Peyer's patch (tissue), 4 donors: ENCODE results near the gene RPAIN. TPM values are rescaled to one million over a fixed set of nuclear protein-coding genes. Genes with fewer than 3 reads are reported as not detected.
A peak's percentile ranks its signal among the peaks of the same experiment; 100 is the strongest.

Source experiments
- DNase-seq, 3 donors: peaks; one replicate each; pipeline ENCODE4 v3.0.0-alpha.2; 2017 to 2019
- H3K27ac ChIP-seq, 4 donors: fragments of 200-600 bp; sonication (generic); one replicate each; pipeline ENCODE4 v1.5.1; 2016 to 2019
- H3K27me3 ChIP-seq, 2 donors: fragments of 200-600 bp; sonication (generic); one replicate each; pipeline ENCODE4 v1.5.1; 2019
- H3K36me3 ChIP-seq, 3 donors: fragments of 200-600 bp; sonication (generic); one replicate each; pipeline ENCODE4 v1.5.1; 2016 to 2019
- H3K4me1 ChIP-seq, 4 donors: fragments of 200-600 bp; sonication (generic); one replicate each; pipeline ENCODE4 v1.5.1; 2016 to 2019
- H3K4me3 ChIP-seq, 4 donors: fragments of 200-600 bp; sonication (generic); 1 replicate in 3 of 4; 2 replicates in 1 of 4; pipeline ENCODE4 v1.5.1; 2016 to 2019; ENCODE audit warnings: mild to moderate bottlenecking in 1 of 4
- H3K9me3 ChIP-seq, 4 donors: fragments of 200-600 bp; sonication (generic); one replicate each; pipeline ENCODE4 v1.5.1; 2016 to 2019; ENCODE audit warnings: mild to moderate bottlenecking in 1 of 4
- CTCF ChIP-seq, 6 experiments: fragments of 450-650 bp in 4 of 6; fragments of 200-600 bp in 2 of 6; sonication (generic) in 1 of 6; IDR thresholded peaks; one replicate each; pipeline ENCODE4 v1.5.1; 2017 to 2019; ENCODE audit warnings: antibody characterized with exemption in 6 of 6, mild to moderate bottlenecking in 3 of 6, moderate library complexity in 1 of 6
- POLR2A ChIP-seq, 2 donors: fragments of 450-650 bp; IDR thresholded peaks; one replicate each; pipeline ENCODE4 v1.5.1; 2017; ENCODE audit warnings: antibody characterized with exemption in 2 of 2, mild to moderate bottlenecking in 2 of 2, moderate library complexity in 2 of 2
- total RNA-seq, 4 donors: library from RNA; depleted of rRNA; stranded (reverse); fragments of >200 nt; gene quantifications; one replicate each; pipeline ENCODE4 v1.1.0, GENCODE V29; 2016

RPAIN gene
- total RNA-seq, 4 donors from 2014 or later: 27.8 to 96.6 (median 49.6) TPM

GRCh38 chr17:5405400-5405799 lies 14.6 kb upstream of the RPAIN start:
- Histone ChIP-seq H3K4me1 (no peaks in the 10 kb centered on the region), H3K4me3 (no peak overlapping the region), H3K27me3 (no peaks in the 10 kb centered on the region), H3K27ac (no peak overlapping the region), H3K9me3 (no peaks in the 10 kb centered on the region), H3K36me3 (peaks cover 0 to 97% (median 6%) of the 10 kb centered on the region in 3 donors)
- no peak for TF ChIP-seq CTCF (IDR thresholded peaks at IDR 0.05)
- TF ChIP-seq POLR2A (IDR thresholded peaks at IDR 0.05): no peak
- DNase-seq: no peak

- H3K4me3 ChIP-seq: no peak overlapping the region
- H3K9me3 ChIP-seq: no peaks in the 10 kb centered on the region
- H3K36me3 ChIP-seq: peaks cover 0 to 97% (median 6%) of the 10 kb centered on the region in 3 donors
These were observed 11.8 kb upstream of the RPAIN start for GRCh38 chr17:5408186-5408585.

GRCh38 chr17:5410594-5411272 lies 9.2 kb upstream of the RPAIN start:
- Histone ChIP-seq H3K4me1 (no peaks in the 10 kb centered on the region), H3K27me3 (no peaks in the 10 kb centered on the region), H3K36me3 (peaks cover 0 to 93% (median 6%) of the 10 kb centered on the region in 3 donors), H3K4me3 (no peak overlapping the region), H3K27ac (no peak overlapping the region), H3K9me3 (no peaks in the 10 kb centered on the region)
- no peak for DNase-seq
- TF ChIP-seq POLR2A (IDR thresholded peaks at IDR 0.05) (no peak), CTCF (IDR thresholded peaks at IDR 0.05) (no peak)

More at GRCh38 chr17:5408186-5408585, 11.8 kb upstream of the RPAIN start:
- Histone ChIP-seq H3K4me1 (no peaks in the 10 kb centered on the region), H3K27me3 (no peaks in the 10 kb centered on the region), H3K27ac (no peak overlapping the region)
- DNase-seq: no peak
- TF ChIP-seq POLR2A (IDR thresholded peaks at IDR 0.05): no peak
- TF ChIP-seq CTCF (IDR thresholded peaks at IDR 0.05): no peak

GRCh38 chr17:5413682-5414081 lies 6.3 kb upstream of the RPAIN start:
- Histone ChIP-seq H3K4me3 (no peak overlapping the region), H3K36me3 (peaks cover 0 to 66% (median 0%) of the 10 kb centered on the region in 3 donors), H3K4me1 (peaks cover 0 to 25% (median 10%) of the 10 kb centered on the region in 4 donors), H3K27me3 (no peaks in the 10 kb centered on the region), H3K9me3 (no peaks in the 10 kb centered on the region), H3K27ac (peak overlapping the region in 1 of 4 donors; percentile 51)
- no peak for DNase-seq
- no peak for TF ChIP-seq CTCF (IDR thresholded peaks at IDR 0.05)
- TF ChIP-seq POLR2A (IDR thresholded peaks at IDR 0.05): no peak

GRCh38 chr17:5416901-5417300 lies 3.1 kb upstream of the RPAIN start:
- Histone ChIP-seq H3K36me3 (peaks cover 0 to 42% (median 0%) of the 10 kb centered on the region in 3 donors), H3K4me3 (no peak overlapping the region)

More at GRCh38 chr17:5416901-5417300, 3.1 kb upstream of the RPAIN start:
- H3K9me3 ChIP-seq: no peaks in the 10 kb centered on the region
- DNase-seq: no peak
- H3K4me1 ChIP-seq: peaks cover 0 to 32% (median 12%) of the 10 kb centered on the region in 4 donors
- TF ChIP-seq POLR2A (IDR thresholded peaks at IDR 0.05) (no peak), CTCF (IDR thresholded peaks at IDR 0.05) (no peak)
- no peak overlapping the region for H3K27ac ChIP-seq
- H3K27me3 ChIP-seq: no peaks in the 10 kb centered on the region
